Hepatocyte (in vitro differentiated cells): ENCODE measurements around the gene CHCHD6.

Experiments used
- CTCF ChIP-seq: fragments of 200-600 bp; sonication (generic); IDR thresholded peaks from 2 replicates; pipeline ENCODE4 v1.5.1; 2016; ENCODE audit warnings: antibody characterized with exemption, mild to moderate bottlenecking; ENCODE audit not compliant: poor library complexity
- EZH2 ChIP-seq: fragments of 200-600 bp; sonication (generic); IDR thresholded peaks from 2 replicates; pipeline ENCODE4 v1.6.1; 2016; ENCODE audit warnings: antibody characterized with exemption, mild to moderate bottlenecking, borderline replicate concordance
- EZH2phosphoT487 ChIP-seq: fragments of 200-600 bp; sonication (generic); IDR thresholded peaks from one replicate; pipeline ENCODE4 v1.6.1; 2018; ENCODE audit warnings: antibody characterized with exemption, mild to moderate bottlenecking, low read depth, moderate library complexity; ENCODE audit not compliant: unreplicated experiment, severe bottlenecking

GRCh38 chr3:126983276-126983652, 279.2 kb downstream of the CHCHD6 start:
- no peak for TF ChIP-seq CTCF
- no peak for TF ChIP-seq EZH2
- TF ChIP-seq EZH2phosphoT487 = no peak
